ENCODE results near the gene PRR16.
"Not testable (repeated sequence)": the region's sequence is repeated elsewhere in the genome, so short reads cannot be mapped to it uniquely, and the experiment has no call there.

The PRR16 gene

DNA sequence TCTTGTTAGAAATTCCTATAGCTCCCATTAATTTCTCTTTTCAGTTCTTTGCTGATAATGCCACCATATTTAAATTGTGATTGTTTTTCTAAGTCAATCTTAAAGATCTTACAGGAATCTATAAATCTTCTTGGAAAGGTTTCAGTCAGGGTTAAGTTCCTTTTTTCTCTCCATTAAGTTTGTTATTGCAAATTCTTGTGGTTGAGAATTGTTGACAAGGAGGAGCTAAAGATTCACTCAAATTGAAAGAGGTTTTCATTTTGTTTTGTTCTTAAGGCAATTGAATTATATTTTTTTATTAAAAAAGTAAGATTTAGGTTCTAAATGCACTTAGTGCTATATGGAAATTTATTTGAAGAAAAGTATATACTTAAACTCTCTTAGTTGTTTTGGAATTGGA lies 213.4 kb downstream of the PRR16 start:
- H3K36me3 ChIP-seq (ENCODE audit: insufficient read depth, low read length): no peaks in the 10 kb centered on the region
- H3K27me3 ChIP-seq (ENCODE audit: insufficient read depth, low read length): no peaks in the 10 kb centered on the region
- no peaks in the 10 kb centered on the region for H3K4me1 ChIP-seq (ENCODE audit: insufficient read depth, low read length)
- H3K4me3 ChIP-seq (ENCODE audit: low read length): no peak overlapping the region
- no peak overlapping the region for H2AFZ ChIP-seq (ENCODE audit: low read depth, low read length)
- no peaks in the 10 kb centered on the region for H3K9me3 ChIP-seq (ENCODE audit: low read length)

DNA sequence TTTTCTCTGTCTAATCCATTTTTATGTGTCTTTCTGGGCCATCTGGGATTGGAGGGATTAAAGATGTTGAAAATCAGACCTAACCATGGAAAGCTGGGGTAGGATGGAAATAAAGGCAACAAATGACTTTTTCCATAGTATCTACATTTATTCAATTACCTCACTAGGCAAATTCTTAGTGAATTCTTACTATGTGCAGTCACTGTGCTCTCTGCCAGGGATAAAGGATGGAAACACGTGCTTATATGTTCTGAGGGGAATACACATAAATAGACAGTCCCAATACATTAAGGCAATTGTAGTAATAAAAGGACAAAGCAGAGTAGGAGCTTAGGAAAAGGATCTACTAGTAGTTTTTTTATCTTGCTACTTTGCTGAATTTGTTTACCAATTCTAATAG lies 214.2 kb downstream of the PRR16 start:
- no peaks in the 10 kb centered on the region for H3K27me3 ChIP-seq (ENCODE audit: insufficient read depth, low read length)
- H3K36me3 ChIP-seq (ENCODE audit: insufficient read depth, low read length): no peaks in the 10 kb centered on the region

DNA sequence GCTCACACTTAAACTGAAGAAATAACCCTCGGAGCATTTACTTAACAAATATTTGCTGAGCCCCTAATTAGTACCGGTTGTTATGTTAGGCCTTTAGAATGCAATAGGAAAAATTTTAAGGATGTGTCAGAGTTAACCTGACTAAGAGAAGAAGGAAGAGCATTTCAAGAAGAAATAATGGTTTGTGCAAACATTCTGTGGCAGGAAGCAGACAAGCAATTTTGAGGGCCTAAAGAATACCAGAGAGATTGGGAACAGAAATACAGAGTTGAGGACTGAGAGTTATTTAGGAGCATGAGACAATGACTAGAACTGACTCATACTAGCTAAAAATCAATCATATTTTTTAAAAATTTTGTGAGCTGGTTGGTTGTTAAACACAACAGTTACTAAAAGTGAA lies 218.8 kb downstream of the PRR16 start:
- Histone ChIP-seq H3K9me3 (ENCODE audit: low read length) (no peaks in the 10 kb centered on the region), H3K4me3 (ENCODE audit: low read length) (no peak overlapping the region), H3K4me1 (ENCODE audit: insufficient read depth, low read length) (no peaks in the 10 kb centered on the region), H3K27me3 (ENCODE audit: insufficient read depth, low read length) (no peaks in the 10 kb centered on the region), H2AFZ (ENCODE audit: low read depth, low read length) (no peak overlapping the region), H3K36me3 (ENCODE audit: insufficient read depth, low read length) (no peaks in the 10 kb centered on the region)

More for the DNA sequence above, 214.2 kb downstream of the PRR16 start:
- no peak overlapping the region for H3K4me3 ChIP-seq (ENCODE audit: low read length)
- no peak overlapping the region for H2AFZ ChIP-seq (ENCODE audit: low read depth, low read length)
- no peaks in the 10 kb centered on the region for H3K4me1 ChIP-seq (ENCODE audit: insufficient read depth, low read length)
- H3K9me3 ChIP-seq (ENCODE audit: low read length): no peaks in the 10 kb centered on the region

DNA sequence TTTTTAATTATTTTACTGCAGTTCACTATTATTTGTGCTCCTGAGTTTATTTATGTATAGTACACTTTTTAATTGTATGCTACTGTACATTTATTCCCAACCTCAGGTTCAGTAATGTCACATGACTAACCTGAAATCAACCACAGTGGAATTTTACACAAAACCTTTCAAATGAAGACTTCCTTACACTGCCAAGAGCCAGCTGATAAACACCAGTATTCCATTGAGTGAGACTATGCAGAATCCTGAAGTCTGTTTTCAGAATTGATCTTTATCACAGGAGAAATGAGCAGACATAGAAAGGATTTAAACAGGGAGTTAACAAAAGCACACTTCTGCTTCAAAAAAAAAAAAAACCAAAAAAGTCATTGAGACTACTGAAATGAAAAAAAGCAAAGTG lies 219.5 kb downstream of the PRR16 start:
- Histone ChIP-seq H3K9me3 (ENCODE audit: low read length) (no peaks in the 10 kb centered on the region), H2AFZ (ENCODE audit: low read depth, low read length) (no peak overlapping the region), H3K4me3 (ENCODE audit: low read length) (no peak overlapping the region), H3K27me3 (ENCODE audit: insufficient read depth, low read length) (no peaks in the 10 kb centered on the region), H3K4me1 (ENCODE audit: insufficient read depth, low read length) (no peaks in the 10 kb centered on the region), H3K36me3 (ENCODE audit: insufficient read depth, low read length) (no peaks in the 10 kb centered on the region)

DNA sequence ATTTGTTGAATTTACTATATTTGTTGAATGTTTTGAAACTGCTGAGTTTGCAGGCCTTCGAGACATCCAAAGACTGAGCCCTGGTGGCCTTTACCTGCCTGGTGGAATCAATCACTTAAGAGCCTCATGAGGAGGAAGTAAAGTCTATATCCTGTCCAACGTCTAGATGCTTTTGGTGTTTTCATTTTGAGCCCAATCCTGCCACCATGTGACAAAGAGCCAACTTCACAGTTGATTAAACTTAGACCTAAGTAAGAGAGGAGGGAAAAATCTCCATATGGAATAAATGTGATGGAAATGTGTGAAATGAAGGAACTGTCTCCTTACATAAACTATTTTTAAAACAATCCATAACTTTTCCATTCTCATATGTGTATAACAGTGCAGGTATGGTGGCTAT lies 220.1 kb downstream of the PRR16 start:
- no peaks in the 10 kb centered on the region for H3K27me3 ChIP-seq (ENCODE audit: insufficient read depth, low read length)
- no peak overlapping the region for H3K4me3 ChIP-seq (ENCODE audit: low read length)
- no peaks in the 10 kb centered on the region for H3K4me1 ChIP-seq (ENCODE audit: insufficient read depth, low read length)
- no peaks in the 10 kb centered on the region for H3K36me3 ChIP-seq (ENCODE audit: insufficient read depth, low read length)
- H2AFZ ChIP-seq (ENCODE audit: low read depth, low read length): no peak overlapping the region
- H3K9me3 ChIP-seq (ENCODE audit: low read length): no peaks in the 10 kb centered on the region

DNA sequence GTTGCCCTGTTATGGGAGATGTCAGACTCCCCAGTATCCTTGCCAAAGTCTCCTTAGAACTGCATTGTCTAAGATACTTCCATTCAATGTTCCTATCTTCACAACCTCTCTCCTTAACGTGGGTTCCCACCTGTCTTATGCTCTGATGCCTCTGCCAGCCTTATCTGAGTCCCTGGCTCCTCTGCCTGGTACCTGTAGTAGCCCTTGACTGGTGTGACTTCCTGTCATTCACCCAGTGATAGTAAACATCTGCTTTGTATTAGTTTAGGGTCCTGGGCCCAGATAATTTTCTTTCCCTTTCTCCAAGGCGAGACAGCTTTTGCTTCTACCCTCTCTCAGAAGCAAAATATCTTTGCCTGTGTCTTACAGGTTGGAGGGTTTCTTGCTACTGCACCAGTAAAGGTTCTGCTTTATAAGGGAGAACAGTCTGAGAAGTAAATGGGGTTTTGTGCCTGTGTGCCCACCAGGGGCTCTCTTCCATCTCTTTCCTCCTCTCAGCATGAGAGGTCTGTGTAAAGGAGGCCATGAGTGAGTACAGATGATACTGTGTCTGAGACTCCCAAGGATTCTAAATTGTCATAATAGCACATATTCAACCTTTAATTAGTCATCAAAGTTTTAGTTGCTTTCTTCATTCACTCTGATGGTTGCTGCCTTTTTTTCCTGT lies 220.8 kb downstream of the PRR16 start:
- Histone ChIP-seq H3K27me3 (ENCODE audit: insufficient read depth, low read length) (no peaks in the 10 kb centered on the region), H3K4me3 (ENCODE audit: low read length) (no peak overlapping the region), H2AFZ (ENCODE audit: low read depth, low read length) (no peak overlapping the region), H3K36me3 (ENCODE audit: insufficient read depth, low read length) (no peaks in the 10 kb centered on the region), H3K4me1 (ENCODE audit: insufficient read depth, low read length) (no peaks in the 10 kb centered on the region), H3K9me3 (ENCODE audit: low read length) (no peaks in the 10 kb centered on the region)

DNA sequence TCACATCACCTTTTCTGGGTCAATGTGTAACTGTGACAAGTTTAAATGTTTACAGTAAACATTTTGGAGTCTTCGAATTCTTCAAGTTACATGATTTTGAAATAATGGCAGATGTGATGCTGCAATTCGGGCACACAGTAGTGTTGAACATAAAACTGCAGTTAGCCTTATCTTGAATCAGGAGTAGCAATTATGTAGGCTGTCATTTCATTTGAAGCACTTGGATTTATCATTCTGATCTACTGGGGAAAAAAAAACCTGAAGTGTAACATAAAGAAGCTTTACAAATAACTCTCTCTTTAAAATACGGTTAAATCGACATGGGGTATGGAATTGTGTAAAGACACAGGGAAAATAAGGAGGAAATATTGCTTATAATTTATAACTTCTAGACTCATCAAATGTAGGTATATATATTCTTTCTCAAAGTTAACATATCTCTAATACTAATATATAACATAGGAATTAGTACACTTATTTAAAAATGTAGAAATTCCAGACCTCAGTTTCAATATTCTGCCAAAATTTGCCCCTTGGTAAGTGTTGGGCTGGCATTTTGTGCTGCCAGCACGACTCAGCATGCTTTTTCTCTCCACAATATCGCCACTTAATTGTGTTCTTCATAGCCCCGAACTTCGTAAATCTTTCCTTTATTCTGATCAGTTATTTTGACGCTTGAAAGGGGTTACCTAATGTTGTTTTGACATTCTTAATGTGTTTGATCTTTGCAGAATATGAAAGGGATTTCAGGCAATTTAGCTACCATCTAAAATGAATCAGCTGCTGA lies 226.7 kb downstream of the PRR16 start:
- H3K36me3 ChIP-seq (ENCODE audit: insufficient read depth, low read length): no peaks in the 10 kb centered on the region
- H3K9me3 ChIP-seq (ENCODE audit: low read length): no peaks in the 10 kb centered on the region
- no peaks in the 10 kb centered on the region for H3K4me1 ChIP-seq (ENCODE audit: insufficient read depth, low read length)
- no peaks in the 10 kb centered on the region for H3K27me3 ChIP-seq (ENCODE audit: insufficient read depth, low read length)
- no peak overlapping the region for H3K4me3 ChIP-seq (ENCODE audit: low read length)
- H2AFZ ChIP-seq (ENCODE audit: low read depth, low read length): no peak overlapping the region

DNA sequence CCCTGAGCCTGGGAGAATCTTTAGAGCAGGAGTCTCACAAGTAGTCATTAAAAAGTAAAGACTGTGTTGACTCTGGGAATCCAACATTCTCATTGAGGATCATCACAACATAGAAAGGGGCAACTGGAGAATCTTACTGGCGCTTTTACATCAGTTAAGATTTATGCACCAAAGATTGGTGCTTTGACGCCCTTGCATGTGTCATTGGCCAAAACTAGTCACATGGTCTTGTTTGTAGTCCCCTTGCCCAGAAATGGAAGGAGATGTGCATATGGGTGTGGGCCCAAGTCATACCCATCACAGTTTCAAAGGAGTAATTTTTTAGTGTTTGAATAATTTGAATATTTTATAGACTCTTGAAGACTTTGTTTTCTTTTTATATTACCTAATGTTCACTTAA lies 228.2 kb downstream of the PRR16 start:
- H3K4me1 ChIP-seq (ENCODE audit: insufficient read depth, low read length): no peaks in the 10 kb centered on the region
- no peaks in the 10 kb centered on the region for H3K27me3 ChIP-seq (ENCODE audit: insufficient read depth, low read length)
- no peaks in the 10 kb centered on the region for H3K9me3 ChIP-seq (ENCODE audit: low read length)
- no peak overlapping the region for H2AFZ ChIP-seq (ENCODE audit: low read depth, low read length)
- no peaks in the 10 kb centered on the region for H3K36me3 ChIP-seq (ENCODE audit: insufficient read depth, low read length)
- no peak overlapping the region for H3K4me3 ChIP-seq (ENCODE audit: low read length)

DNA sequence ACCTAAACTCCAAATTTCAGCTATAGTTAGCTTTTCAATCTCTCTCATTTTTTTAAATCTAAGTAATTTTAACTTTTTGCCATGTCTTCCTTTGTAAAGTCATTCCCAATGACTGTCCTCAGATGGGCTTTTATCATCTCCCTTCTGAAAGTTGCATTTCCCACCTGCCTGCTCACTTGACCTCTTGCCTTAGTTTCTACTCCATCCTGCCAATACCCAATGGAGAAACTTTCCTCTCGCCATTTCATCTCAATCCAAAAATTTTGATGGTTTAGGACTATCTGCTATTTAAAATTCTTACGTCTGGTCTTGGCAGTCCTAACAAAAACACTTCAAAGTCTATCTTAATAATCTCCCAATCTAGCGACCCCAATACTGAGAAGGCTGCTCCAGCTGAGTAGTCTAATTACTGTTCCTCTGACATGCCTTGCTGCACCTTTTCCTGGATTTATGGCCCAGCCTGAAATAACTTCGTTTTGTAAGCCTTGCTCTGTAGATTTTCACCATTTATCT lies 231.3 kb downstream of the PRR16 start:
- H3K4me3 ChIP-seq (ENCODE audit: low read length): no peak overlapping the region
- H3K36me3 ChIP-seq (ENCODE audit: insufficient read depth, low read length): no peaks in the 10 kb centered on the region
- no peak overlapping the region for H2AFZ ChIP-seq (ENCODE audit: low read depth, low read length)
- H3K9me3 ChIP-seq (ENCODE audit: low read length): no peaks in the 10 kb centered on the region
- no peaks in the 10 kb centered on the region for H3K27me3 ChIP-seq (ENCODE audit: insufficient read depth, low read length)
- no peaks in the 10 kb centered on the region for H3K4me1 ChIP-seq (ENCODE audit: insufficient read depth, low read length)

DNA sequence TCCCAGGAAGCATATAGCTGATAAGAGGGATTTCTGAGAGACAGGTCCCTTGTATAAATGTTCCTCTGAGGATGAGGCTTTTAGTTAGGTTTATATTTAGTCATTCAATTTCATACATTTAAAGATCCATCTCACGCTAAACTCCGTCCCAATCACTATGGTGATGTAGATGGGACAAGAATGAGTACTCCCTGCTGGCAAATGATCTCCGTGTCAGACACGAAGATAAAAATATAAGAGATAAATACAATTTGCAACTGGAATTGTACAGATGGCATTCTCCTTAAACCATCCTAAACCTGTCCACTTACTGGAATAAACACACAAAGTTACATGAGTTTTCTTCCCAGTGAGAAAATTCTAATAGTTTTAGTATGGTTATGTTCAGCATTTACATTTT lies 233.0 kb downstream of the PRR16 start:
- Histone ChIP-seq H3K36me3 (ENCODE audit: insufficient read depth, low read length) (no peaks in the 10 kb centered on the region), H3K9me3 (ENCODE audit: low read length) (no peaks in the 10 kb centered on the region), H3K4me3 (ENCODE audit: low read length) (no peak overlapping the region), H3K27me3 (ENCODE audit: insufficient read depth, low read length) (no peaks in the 10 kb centered on the region), H2AFZ (ENCODE audit: low read depth, low read length) (no peak overlapping the region), H3K4me1 (ENCODE audit: insufficient read depth, low read length) (no peaks in the 10 kb centered on the region)

DNA sequence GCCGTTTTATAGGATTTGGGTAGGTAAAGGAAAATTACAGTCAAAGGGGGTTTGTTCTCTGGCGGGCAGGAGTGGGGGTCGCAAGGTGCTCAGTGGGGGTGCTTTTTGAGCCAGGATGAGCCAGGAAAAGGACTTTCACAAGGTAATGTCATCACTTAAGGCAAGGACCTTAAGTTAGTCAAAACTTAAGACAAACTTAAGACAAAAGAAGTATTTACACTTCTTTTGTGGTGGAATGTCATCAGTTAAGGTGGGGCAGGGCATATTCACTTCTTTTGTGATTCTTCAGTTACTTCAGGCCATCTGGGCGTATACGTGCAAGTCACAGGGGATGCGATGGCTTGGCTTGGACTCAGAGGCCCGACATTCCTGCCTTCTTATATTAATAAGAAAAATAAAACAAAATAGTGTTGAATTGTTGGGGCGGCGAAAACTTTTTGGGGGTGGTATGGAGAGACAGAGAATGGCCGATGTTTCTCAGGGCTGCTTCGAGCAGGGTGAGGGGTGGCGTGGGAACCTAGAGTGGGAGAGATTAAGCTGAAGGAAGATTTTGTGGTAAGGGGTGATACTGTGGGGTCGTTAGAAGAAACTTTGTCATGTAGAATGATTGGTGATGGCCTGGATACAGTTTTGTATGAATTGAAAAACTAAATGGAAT lies 233.7 kb downstream of the PRR16 start:
- not testable (repeated sequence) for H3K4me1 ChIP-seq (ENCODE audit: insufficient read depth, low read length); H3K4me3 ChIP-seq (ENCODE audit: low read length); H3K9me3 ChIP-seq (ENCODE audit: low read length); H2AFZ ChIP-seq (ENCODE audit: low read depth, low read length); H3K27me3 ChIP-seq (ENCODE audit: insufficient read depth, low read length); H3K36me3 ChIP-seq (ENCODE audit: insufficient read depth, low read length)

DNA sequence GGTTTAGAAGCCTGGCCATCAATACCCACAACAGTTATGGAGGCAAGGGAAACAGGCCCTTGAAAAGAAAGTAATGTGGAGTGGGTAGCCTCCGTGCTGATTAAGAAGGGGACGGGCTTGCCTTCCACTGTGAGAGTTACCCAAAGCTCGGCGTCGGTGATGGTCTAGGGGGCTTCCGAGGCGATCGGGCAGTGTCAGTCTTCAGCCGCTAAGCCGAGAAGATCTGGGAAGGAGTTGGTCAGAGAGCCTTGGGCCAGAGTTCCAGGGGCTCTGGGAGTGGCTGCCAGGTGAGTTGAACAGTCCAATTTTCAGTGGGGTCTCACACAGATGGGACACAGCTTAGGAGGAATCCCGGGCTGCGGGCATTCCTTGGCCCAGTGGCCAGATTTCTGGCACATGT lies 236.6 kb downstream of the PRR16 start:
- H3K9me3 ChIP-seq (ENCODE audit: low read length); H3K27me3 ChIP-seq (ENCODE audit: insufficient read depth, low read length); H3K36me3 ChIP-seq (ENCODE audit: insufficient read depth, low read length); H2AFZ ChIP-seq (ENCODE audit: low read depth, low read length); H3K4me3 ChIP-seq (ENCODE audit: low read length); H3K4me1 ChIP-seq (ENCODE audit: insufficient read depth, low read length): not testable (repeated sequence)

DNA sequence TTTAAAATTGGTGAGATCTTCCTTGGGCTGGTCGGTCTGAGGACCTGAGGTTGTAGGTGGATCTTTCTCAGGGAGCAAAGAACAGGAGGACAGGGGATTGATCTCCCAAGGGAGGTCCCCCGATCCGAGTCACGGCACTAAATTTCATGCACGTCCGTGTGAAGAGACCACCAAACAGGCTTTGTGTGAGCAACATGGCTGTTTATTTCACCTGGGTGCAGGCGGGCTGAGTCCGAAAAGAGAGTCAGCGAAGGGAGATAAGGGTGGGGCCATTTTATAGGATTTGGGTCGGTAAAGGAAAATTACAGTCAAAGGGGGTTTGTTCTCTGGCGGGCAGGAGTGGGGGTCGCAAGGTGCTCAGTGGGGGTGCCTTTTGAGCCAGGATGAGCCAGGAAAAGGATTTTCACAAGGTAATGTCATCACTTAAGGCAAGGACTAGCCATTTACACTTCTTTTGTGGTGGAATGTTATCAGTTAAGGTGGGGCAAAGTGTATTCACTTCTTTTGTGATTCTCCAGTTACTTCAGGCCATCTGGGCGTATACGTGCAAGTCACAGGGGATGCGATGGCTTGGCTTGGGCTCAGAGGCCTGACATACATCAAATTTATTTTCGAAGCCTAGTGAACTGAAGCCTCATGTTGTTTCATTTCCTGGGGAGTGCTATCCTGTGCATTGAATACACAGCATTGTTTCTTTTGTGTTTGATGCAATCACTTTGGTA lies 238.9 kb downstream of the PRR16 start:
- H3K9me3 ChIP-seq (ENCODE audit: low read length); H3K4me1 ChIP-seq (ENCODE audit: insufficient read depth, low read length); H3K36me3 ChIP-seq (ENCODE audit: insufficient read depth, low read length); H3K4me3 ChIP-seq (ENCODE audit: low read length); H3K27me3 ChIP-seq (ENCODE audit: insufficient read depth, low read length): not testable (repeated sequence)
- H2AFZ ChIP-seq (ENCODE audit: low read depth, low read length): peak overlapping the region; percentile 16
